GM21360 (cell line): Measurements from ENCODE around the gene TNFRSF14.

Source experiments
- ATAC-seq: cut with Tn5 transposase; IDR thresholded peaks from one replicate; pipeline ENCODE4 v1.9.1; 2021; ENCODE audit warnings: mild to moderate bottlenecking, moderate library complexity; ENCODE audit not compliant: unreplicated experiment

Gene TNFRSF14

DNA sequence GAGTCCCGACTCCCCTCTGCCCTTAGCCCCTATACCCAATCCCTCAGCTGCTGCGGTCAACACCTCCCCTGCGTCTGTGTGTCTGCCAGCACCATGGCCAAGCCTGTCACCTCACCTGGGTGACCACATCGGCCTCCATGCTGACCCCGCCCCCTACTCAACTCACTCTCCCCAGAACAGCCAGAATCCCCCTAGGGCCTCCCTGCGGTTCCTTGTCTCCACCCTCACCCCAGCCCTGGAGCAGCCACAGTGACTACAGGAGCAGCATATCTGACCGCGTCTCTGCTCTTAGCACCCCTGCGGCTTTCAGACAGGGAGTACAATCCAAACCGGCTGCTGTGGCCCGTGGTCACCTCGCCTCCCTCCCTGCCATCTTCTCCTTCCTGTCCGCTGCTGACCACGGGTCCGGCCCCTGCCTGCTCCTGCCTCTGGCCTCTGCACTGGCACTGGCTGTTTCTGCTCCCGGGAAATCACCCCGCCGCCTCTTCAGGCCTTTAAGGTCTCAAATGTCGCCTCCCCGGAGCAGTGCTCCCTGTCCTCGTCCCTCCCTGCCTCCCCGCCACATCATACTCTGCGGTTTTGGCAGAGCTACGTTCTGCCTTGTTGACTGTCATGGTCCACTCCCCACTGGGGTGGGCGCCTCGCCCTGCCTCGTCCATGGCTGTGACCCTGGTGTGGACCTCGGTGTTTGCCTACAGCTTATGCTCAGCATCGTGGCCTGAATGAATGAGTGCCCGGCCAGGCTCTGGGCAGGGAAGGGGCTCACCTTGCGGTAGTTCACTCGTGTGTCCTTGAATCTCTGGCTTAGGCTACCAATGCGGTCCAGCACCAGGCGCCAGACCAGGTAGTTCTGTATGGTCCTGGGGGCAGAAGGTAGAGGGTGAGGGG lies 41.5 kb downstream of the TNFRSF14 start:
- ATAC-seq, result no peak

DNA sequence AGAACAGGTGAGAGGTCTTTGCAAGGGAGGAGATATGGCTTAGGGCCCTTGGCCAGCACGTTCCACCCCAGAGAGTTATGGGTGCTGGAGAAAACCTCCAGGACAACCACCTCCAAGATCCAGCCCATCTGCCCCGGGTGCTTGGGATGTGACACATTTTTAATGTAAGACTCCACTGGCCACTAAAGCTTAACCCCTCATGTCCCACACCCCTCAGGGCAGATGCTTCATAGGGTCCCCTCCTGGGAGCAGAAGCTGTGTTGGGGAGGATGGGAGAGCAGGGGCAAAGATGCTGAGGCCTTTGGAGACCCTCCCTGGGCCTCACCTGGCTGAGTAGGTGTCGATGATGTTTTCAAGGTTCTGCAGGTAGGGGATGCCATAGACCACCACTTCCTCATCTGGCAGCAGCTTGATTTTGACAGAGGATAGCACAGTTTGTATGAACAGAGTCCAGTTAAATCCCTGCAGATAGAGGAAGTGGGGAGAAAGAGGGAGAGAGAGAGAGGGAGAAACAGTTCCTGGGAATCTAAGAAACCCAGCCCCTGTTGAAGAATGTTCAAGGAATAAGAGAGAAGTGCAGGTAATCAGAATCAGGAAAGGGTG lies 42.3 kb downstream of the TNFRSF14 start:
- no peak for ATAC-seq

DNA sequence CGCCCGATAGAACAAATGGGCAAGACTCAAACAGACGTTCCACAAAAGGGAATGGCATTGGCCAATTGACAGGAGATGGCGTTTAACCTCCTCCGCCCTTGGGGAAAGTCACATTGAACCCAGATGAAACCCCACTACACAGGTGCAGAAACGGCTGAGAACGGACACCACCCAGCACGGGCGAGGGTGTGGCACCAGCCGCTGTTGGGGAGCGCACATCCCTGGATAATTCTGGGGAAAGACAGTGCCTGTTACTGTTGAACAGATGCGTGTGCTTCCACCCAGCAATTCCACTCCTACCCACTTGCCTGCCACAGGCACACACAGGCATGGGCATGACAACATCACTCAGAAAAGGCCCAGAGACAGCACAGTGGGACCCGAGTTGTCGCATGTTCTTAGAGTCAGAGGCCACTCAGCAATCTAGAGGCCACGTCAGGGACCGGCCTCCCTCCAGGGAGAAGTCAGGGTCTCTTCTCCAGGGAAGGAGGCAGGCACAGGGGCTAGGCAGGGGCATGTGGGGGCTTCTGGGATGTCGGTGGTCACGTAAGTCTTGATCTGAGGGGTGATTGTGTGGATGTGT lies 45.6 kb downstream of the TNFRSF14 start:
- no peak for ATAC-seq

DNA sequence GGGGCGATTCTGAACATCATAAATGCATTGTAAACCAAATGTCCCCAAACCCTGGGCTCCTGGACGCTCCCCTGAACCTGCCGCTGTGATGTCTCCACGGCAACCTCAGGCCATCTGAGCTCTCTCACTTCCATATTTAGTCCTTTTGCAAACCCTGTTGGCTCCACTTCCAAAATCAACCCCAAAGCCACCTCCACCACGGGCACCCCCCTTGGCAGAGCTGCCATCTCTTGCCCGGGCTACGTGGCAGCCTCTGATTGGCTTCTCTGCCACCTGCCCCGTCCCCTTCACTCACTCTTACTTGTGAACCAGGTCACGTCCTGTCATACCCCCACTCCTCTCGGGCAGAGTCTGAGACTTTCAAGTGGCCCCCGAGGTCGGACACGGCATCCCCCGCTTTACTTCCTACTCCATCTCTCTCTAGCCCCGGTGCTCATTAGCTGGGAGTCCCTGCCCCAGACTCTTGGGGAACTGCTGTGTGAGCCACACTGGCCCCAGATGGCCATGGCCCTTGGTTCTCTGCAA lies 46.2 kb downstream of the TNFRSF14 start:
- no peak for ATAC-seq

DNA sequence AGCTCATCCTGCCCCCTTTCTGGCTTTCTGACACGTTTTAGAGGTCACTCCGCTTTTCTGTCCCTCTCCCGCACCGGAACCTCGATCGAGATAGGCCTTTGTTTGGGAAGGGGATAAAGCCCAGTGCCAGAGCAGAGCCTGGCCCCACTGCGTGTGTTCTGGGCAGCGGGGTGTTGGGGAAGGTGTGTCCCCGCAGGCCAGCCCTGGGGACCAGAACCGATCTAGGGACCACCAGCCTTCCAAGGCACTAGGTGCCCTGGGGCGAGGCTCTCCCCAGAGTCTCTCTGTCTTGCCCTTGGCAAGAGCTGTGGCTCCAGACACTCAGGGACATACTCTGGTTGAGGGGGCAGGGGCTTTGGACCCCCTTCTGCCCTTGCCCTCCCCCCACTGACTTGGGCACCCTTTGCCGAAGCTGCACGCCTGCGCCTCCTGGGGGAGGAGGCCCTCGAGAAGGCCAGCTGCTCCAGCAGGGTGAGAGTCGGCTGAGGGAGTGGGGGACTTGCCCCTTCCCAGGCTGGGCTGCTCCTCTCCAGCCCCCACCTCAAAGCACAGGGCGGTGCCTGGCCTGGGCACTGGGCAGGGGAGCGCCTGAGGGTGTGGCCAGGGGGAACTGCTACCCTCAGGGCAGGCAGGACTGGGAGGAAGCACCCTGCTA lies 46.8 kb downstream of the TNFRSF14 start:
- ATAC-seq, result no peak

DNA sequence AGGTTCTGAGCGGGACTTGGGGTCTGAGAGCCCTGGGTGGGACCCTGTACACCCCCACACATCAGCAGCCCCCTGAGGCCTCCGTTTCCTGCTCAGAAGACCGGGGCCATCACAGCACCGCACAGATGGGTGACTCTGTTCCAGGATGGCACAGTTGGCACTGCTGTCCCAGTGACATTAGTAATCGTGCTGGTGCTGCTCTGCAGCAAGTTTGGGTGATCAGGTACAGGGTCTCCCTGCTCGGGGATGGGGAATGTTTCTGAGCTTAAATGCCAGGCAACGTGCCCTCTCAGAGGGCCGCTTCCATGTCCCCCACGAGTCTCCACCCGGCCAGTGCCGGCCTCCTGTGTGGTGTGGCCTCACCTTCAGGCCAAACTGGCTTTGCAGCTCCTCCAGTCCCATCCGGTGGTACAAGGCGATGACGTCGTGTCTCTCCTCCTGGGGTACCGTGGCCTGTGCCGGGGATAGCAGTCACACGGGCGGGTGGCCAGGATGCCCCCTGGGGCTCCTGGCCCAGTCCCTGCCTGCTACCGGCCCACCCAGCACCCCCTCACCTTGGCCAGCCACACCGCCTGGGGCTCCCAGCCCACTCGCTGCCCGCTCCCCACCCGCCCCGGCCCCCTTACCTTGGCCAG lies 47.5 kb downstream of the TNFRSF14 start:
- no peak for ATAC-seq

DNA sequence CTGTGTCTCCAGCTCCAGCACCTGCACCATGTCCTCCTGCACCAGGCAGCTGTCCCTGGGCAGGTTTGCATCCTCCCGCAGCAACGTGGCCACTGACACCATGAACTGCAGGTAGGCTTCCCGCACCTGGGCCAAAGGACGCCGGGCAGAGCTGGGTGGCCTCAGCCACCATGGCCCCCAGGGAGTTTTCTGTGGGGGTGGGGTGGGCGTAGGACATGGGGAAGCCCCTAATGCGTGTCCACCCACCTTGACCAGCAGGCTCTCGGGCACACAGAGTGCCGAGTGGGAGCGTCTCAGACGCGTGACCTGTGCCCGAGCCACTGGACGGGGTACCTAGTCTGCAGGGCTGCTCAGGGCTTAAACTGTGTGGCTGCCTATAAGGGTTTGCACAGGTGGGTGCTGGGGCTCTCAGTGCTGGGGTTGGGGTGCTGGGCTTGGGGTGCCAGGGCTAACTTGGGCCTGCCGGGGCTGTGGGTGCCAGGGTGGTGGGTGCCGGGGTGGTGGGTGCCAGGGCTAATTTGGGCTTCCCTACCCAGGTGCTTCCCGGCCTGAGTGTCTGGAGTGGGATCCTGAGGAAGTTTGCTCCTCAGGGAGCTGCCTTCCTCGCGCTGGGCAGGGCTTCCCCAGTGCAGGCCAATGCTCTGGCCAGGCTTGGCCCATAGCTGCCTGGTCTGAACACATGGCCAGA lies 48.1 kb downstream of the TNFRSF14 start:
- no peak for ATAC-seq

DNA sequence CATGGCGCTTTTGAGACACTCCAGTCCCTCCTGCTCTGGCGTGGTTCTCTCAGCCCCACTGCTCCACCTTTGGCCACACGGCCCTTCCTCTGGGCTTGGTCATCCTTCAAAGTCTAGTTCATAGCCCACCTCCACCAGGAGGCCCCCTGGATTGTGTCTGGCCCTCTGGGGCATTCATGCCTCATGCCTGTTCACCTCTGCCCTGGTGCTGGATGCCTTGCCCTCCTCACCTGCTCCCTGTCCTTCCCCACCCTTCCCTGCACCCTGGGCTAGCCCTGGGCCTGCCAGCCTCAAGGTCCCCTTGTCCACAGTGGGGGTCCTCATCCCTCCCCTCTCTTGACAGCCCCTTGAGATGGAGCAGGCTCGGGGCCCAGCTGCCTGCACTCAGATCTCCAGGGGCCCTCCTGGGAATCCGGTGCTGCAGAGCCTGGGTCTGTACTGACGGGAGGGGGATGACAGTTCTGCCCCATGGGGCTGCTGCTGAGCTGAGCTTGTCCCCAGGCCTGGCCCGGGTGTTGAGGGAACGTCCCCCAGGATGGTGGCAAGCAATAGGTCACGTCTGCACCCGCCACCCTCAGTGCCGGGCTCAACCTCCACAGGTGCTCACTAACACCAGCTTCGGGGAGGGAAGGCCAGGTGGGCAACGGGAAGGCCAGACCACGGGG lies 48.8 kb downstream of the TNFRSF14 start:
- no peak for ATAC-seq

DNA sequence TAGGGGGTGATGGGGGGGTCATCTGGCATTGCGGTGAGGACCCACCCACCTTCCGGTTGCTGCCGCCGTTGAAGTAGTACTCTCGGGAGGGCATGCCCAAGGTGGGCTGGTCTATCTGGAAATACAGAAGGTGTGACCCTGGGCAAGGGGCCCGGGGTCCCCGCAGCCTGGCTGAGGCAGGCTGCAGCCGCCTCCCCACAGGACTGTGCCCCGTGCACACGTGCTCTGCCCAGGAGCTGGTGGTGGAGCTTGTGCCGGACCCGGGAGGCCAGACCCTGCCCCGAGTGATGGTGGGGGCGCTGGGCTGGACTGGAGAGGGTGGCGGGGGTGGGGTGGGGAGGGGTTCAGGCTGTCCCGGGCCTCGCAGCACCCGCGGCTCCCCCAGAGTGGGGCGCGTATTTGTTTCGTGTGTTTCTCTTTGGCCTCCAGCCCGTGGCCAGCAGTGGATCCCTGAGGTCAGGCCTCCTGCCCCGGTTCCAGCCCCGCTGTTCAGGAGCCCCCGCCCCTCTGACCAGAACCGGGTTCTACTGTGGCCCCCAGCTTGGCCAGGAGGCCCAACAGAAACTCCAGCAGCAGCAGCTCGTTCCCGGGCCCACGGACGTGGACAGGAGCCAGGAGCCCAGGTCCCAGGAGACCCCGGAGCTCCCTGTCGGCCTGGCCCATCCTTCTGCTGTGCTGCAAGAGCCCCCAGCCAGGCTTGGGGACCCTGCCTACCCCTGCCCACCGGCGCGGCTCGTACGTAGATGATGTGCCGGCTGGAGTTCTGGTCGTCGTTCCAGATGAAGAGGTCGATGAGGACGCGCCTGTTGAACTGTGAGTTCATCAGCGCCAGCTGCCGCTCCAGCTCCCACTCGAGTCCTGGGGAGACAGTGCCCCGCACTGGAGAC lies 49.6 kb downstream of the TNFRSF14 start:
- ATAC-seq, result no peak

DNA sequence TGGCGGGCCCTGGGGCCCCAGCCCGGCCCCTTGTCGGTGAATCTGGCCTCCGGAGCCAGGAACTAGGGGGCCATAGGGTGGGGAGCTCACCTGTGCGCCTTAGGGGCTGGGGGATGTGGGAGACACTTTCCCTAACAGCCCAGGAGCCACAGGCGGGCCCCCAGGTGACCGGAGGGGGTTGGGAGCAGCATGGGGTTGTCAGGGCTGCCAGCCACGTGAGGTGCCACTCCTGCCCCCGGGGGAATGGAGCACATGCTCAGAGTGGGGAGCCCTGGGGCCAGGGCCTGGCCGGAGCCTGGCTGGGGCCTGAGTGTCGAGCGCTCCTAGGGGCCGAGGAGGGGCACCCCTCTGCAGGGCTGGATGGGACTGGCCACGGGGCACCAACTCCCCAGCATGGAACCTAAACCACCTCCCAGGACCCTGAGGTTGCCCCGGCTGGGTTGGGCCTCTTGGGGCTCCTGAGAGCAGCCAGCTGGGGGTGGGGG lies 50.3 kb downstream of the TNFRSF14 start:
- ATAC-seq, result no peak

DNA sequence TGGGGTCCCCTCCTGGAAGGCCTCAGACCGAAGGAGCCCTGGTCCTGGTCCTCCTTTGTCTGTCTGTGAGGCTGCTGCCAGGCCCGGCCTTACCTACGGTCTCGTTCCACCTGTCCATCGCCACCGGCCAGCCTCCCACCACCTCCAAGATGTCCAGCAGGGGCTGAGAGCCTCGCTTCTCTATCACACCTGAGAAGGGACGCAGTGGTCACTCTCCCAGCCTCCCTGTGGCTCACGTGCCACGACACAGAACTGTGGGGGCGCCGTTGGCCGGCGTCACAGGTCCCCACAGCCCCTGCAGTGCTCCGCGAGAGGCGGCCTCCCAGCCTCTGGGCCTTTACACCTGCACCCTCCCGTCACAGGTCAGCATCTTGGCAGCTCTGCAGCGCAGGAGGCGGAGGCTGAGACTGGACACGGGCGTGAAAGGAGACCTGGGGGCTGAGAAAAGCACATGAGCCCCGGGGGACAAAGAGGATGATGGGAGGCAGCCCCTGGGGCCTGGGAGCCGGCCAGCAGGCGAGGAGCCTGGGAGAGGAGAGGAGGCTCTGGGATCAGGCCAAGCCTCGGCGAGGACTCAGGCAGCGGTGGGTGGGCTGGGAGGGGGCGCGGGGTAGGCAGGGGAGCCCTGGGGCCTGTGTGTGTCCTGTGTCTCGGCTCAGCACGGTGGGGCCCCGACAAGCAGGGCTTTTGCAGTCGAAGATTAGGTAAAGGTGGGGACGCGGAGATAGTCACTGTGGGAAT lies 50.9 kb downstream of the TNFRSF14 start:
- ATAC-seq, result no peak

DNA sequence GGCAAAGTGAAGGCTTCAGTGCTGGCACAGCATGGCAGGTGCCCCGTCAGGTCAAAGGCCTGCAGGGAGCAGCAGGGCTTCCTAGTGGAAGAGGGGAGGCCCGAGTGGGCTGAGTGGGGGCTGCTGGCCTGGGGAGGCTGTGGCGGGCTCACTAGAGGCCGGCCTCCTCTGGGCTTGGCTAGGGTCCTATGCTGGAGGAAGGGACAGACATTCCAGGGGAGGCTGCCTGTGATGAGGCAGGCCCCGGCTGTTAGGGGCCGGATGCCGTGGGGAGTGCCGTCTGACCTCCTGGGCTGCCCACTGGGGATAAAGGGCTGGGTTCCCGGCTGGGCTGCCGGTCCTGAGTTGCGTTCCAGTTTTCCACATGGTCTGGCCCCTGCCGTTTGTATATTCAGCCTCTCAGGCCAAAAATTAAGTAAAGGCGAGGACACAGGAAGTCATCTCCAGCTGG lies 51.5 kb downstream of the TNFRSF14 start:
- no peak for ATAC-seq

DNA sequence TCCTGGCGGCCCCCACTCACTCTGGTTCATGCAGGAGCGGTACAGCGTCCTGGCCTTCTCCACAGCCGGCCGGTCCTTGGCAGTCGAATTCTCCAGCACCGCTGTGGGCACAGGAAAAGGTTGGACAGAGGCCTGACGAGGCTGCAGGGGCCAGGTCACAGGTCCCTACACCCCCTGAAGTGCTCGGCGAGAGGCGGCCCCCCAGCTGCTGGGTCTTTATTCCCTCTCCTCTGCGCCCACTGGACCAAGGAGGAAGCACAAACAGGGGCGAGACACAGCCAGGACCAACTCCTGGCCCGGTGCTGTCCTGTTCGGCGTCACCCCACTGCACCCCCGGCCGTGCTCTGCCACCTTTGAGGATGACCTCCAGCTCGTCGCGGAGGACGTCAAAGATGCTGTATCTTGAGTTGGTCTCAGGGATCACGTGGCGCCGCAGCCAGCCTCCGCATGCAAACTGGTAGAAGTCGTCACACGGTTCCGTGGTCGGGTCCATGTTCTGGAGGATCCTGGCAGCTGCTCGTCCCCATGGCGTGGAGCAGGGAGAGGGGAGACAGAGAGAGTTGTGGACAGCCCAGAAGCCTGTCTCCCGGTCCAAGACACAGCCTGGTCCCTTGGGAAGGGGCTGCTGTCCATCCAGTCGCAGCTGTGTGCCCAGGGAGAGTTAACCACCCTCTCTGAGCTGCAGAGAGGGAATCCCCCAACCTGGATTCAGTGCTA lies 53.3 kb downstream of the TNFRSF14 start:
- no peak for ATAC-seq

DNA sequence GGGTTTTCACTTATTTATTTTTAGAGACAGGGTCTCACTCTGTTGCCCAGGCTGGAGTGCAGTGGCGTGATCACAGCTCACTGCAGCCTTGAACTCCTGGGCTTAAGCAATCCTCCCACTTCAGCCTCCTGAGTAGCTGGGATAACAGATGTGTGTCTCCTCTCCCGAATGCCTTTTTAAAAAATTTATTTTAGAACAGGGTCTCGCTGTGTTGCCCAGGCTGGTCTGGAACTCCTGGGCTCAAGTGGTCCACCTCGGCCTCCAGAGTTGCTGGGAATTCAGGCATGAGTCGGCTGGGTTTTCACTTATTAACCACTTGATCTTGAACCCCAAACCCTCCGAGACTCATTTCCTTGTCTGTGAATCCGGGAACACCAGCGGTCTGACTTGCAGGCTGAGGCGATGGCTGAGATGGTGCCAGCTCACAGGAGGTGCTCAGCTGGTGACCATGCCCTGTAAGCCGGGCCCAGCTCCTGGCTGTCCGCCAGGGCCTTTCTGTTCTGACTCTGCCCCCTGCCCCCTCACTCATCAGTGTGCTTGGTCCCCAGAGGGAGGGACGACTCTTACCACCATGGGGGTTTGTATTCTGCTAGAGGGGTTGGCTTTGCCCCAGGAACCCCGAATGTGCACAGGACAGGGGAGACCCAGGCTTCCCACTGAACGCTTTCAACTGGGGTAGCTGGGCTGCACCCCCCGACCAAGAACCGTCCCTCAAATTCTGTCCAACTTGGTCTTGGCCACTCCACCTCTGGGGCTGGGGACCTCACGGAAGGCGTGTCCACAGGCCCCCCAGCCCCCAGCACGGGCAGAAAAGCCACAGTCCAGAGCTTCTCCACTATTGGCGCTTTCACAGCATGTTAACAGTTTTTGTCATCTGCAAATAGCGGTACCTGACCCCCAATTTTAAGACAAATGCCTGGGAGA lies 54.1 kb downstream of the TNFRSF14 start:
- no peak for ATAC-seq

DNA sequence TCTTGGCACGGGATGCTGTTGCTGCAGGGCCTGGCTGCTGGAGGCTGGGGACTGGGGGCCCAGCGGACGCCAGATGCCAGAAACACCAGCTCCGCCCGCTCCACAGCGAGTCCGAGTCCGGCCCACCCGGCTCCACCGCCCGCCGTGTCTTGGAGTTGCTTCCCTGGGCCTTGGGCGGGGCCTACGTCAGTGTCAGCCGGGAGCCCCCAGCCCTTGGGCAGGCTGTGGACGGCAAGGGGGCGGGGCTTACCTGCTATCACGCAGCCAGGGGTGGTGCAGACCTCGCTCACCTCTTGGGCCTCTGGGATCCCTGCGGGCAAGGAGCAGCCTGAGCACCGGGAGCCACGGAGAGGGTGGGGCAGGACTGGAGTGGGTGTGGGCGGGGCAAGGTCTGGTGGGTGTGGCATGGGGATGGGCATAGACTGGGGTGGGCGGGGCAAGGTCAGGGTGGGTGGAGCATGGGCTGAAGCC lies 54.9 kb downstream of the TNFRSF14 start:
- no peak for ATAC-seq
